Measurements from ENCODE around the gene CTU2. TPM values are rescaled to one million over a fixed set of nuclear protein-coding genes. Genes with fewer than 3 reads are reported as not detected.

The CTU2 gene
- total RNA-seq, 2 experiments from 2014 or later, result 31.1 to 40.0 TPM

DNA sequence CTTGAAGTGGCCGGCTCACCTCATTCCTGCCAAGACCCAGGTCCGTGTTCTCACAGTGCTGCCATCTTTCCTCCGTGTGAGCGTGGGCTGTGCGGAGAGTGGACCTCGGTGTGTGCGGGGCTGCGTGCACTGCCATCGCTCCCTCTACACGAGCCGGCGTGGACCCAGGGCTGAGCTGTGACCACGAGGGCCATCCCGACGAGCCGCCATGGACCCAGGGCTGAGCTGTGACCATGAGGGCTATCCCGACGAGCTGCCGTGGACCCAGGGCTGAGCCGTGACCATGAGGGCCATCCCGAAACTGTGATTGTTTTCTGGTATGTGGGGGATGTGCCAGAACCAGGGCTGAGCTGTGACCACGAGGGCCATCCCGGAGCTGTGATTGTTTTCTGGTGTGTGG, 34.5 kb upstream of the CTU2 start:
- H3K9me3 Mint-ChIP-seq (ENCODE audit: low read depth), result no peaks in the 10 kb centered on the region
- DNase-seq (no peak), ATAC-seq (no peak)
- peaks cover 5% of the 10 kb centered on the region for H3K36me3 Mint-ChIP-seq
- no peaks in the 10 kb centered on the region for H3K4me1 Mint-ChIP-seq
- no peaks in the 10 kb centered on the region for H3K27me3 Mint-ChIP-seq
- H3K4me3 Mint-ChIP-seq, result no peak overlapping the region
- CTCF ChIA-PET, result interaction anchor here (1.6 to 4.2 kb wide), 3 partner anchors 9 to 65 kb away, joined by 4 to 16 read pairs (median 6); partner anchors contain the start of gene MVD
- H3K27ac Mint-ChIP-seq, result no peak overlapping the region

DNA sequence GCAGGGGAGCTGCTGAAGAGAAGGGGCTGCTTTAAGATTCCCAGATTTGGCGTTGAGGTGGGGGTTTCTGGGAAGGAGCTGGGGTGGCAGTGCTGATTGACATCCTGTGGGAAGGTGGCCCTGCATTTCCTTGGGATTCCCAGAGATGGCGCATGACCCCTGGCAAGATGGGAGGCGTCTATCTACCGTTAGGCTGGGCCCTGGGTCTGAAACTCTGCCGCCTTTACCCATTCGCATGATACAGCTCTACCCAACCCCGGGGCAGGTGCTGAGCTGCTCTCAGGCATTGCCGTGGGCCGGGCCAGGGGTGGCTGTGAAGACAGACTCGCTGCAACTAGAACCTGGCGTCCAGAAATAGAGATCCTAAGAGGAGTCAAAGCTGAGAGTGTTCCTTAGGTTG, 33.5 kb upstream of the CTU2 start:
- no peak for ATAC-seq
- Mint-ChIP-seq H3K4me3 (no peak overlapping the region), H3K4me1 (no peaks in the 10 kb centered on the region), H3K27ac (no peak overlapping the region), H3K27me3 (no peaks in the 10 kb centered on the region), H3K36me3 (peaks cover 4% of the 10 kb centered on the region), H3K9me3 (ENCODE audit: low read depth) (no peaks in the 10 kb centered on the region)
- DNase-seq, result no peak
- CTCF ChIA-PET, result interaction anchor here (1.0 to 4.2 kb wide), 2 partner anchors 8 to 12 kb away, joined by 3 to 16 read pairs; no protein-coding TSS in a partner anchor

DNA sequence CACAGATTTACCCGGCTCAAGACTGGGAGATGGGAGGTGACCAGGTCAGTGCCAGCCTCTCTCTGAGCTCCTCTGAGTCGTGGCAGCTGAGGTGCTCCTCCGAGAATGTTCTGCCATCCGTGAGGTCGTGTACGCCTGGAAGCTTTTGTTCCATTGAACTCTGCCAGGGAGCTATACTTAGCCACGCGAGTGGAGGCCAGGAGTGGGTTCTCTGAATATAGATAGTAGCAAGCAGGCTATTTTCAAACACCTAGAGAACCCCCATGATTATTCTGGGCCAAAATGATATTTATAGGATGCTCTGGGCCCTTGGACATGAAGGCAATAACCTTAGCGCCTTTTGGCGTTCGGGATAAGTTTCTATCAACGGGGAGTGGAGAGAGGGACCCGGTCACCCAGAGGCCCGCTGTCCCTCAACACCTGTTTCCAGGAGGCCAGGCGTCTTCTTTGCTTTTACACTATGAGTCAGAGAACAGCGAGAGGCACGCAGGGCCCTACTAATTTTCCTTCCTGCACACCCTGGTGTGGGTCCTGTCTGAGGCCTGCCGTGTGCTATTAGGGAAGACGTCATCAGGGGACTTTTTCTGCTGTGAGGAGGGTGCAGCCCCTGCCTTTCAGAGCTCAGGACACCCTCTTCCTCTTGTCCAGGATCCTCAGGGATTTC, 32.5 kb upstream of the CTU2 start:
- CTCF ChIA-PET, result interaction anchor here (2.0 kb wide), 1 partner anchor 12 kb away, joined by 6 read pairs; no protein-coding TSS in a partner anchor
- DNase-seq (no peak), ATAC-seq (no peak)
- Mint-ChIP-seq H3K9me3 (ENCODE audit: low read depth) (no peaks in the 10 kb centered on the region), H3K4me3 (no peak overlapping the region), H3K36me3 (no peaks in the 10 kb centered on the region), H3K27ac (no peak overlapping the region), H3K27me3 (no peaks in the 10 kb centered on the region), H3K4me1 (no peaks in the 10 kb centered on the region)

GRCh38 chr16:88676502-88677242, 29.6 kb upstream of the CTU2 start:
- ATAC-seq (no peak), DNase-seq (no peak)
- H3K27ac Mint-ChIP-seq, result no peak overlapping the region
- no peaks in the 10 kb centered on the region for H3K9me3 Mint-ChIP-seq (ENCODE audit: low read depth)
- no peak overlapping the region for H3K4me3 Mint-ChIP-seq
- H3K4me1 Mint-ChIP-seq, result peaks cover 13% of the 10 kb centered on the region
- peaks cover 6% of the 10 kb centered on the region for H3K36me3 Mint-ChIP-seq
- CTCF ChIA-PET, result interaction anchor here (1.0 kb wide), 1 partner anchor 61 kb away, joined by 3 read pairs; no protein-coding TSS in a partner anchor
- H3K27me3 Mint-ChIP-seq, result no peaks in the 10 kb centered on the region

- DNase-seq, result no peak
- Mint-ChIP-seq H3K27me3 (no peaks in the 10 kb centered on the region), H3K4me3 (no peak overlapping the region), H3K36me3 (peaks cover 8% of the 10 kb centered on the region), H3K9me3 (ENCODE audit: low read depth) (no peaks in the 10 kb centered on the region), H3K27ac (no peak overlapping the region), H3K4me1 (peaks cover 22% of the 10 kb centered on the region)
- CTCF ChIA-PET, result interaction anchor here (1.0 kb wide), 1 partner anchor 60 kb away, joined by 3 read pairs; no protein-coding TSS in a partner anchor
- no peak for ATAC-seq
Observed at GRCh38 chr16:88677721-88678120, 28.6 kb upstream of the CTU2 start.

GRCh38 chr16:88678224-88678979, 27.9 kb upstream of the CTU2 start:
- no peak overlapping the region for H3K27ac Mint-ChIP-seq
- DNase-seq (no peak), ATAC-seq (no peak)
- H3K36me3 Mint-ChIP-seq, result peaks cover 8% of the 10 kb centered on the region
- no peaks in the 10 kb centered on the region for H3K27me3 Mint-ChIP-seq
- no peaks in the 10 kb centered on the region for H3K9me3 Mint-ChIP-seq (ENCODE audit: low read depth)
- no peak overlapping the region for H3K4me3 Mint-ChIP-seq
- peaks cover 24% of the 10 kb centered on the region for H3K4me1 Mint-ChIP-seq
- CTCF ChIA-PET, result no interaction called here

- Mint-ChIP-seq H3K4me3 (peak overlapping the region; percentile 58), H3K4me1 (peaks cover 40% of the 10 kb centered on the region), H3K27ac (peak overlapping the region; percentile 96), H3K36me3 (peaks cover 8% of the 10 kb centered on the region), H3K9me3 (ENCODE audit: low read depth) (no peaks in the 10 kb centered on the region), H3K27me3 (no peaks in the 10 kb centered on the region)
- CTCF ChIA-PET, result interaction anchor here (1.1 to 4.7 kb wide), 13 partner anchors 10 to 110 kb away, joined by 3 to 44 read pairs (median 6); partner anchors contain the start of genes MVD and ZC3H18
- DNase-seq (no peak), ATAC-seq (no peak)
Observed at GRCh38 chr16:88680554-88681083, 25.7 kb upstream of the CTU2 start.

- ATAC-seq, result peak; percentile 29
- H3K4me3 Mint-ChIP-seq, result peak overlapping the region; percentile 58
- CTCF ChIA-PET, result interaction anchor here (0.8 to 4.7 kb wide), 14 partner anchors 11 to 111 kb away, joined by 3 to 44 read pairs (median 6); partner anchors contain the start of genes MVD and ZC3H18
- no peaks in the 10 kb centered on the region for H3K27me3 Mint-ChIP-seq
- peaks cover 40% of the 10 kb centered on the region for H3K4me1 Mint-ChIP-seq
- DNase-seq, result peak; percentile 74
- no peaks in the 10 kb centered on the region for H3K9me3 Mint-ChIP-seq (ENCODE audit: low read depth)
- peak overlapping the region; percentile 96 for H3K27ac Mint-ChIP-seq
- peaks cover 8% of the 10 kb centered on the region for H3K36me3 Mint-ChIP-seq
Observed at GRCh38 chr16:88681084-88681680, 25.1 kb upstream of the CTU2 start.

DNA sequence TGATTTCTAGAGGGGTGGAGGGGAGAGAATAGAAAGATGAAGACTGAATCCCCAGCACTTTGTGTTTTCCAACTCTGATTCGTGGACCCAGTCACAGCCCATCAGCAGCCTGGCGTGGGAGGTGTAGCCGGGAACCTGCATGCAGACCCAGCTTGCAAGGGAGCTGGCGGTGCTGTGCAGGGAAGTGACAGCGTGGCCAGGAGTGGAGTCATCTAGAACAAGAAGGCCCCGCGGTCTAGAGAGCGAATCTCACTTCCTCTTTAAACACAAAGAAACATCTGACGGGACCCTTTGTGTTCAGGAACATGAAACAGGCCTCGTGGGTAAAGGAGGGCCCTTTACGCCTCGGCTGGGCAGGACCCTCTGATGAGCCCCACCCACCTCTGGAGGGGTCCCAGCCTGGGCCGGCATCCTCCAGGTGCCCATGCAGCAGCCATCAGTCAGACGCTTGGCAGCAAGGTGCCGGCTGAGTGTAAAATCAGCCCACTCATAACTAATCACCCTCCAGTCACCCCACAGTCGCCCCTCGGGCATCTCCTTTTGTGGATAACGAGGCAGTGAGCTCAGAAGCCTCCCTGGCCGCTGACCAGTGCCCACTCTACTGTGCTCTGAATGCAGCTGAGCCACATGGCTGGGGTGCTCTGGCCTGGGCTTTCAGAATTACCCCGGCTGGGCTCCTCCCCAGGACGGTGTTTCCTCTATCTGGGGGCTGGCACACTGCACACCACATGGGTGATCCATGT, 24.4 kb upstream of the CTU2 start:
- CTCF ChIA-PET, result interaction anchor here (0.8 to 4.7 kb wide), 12 partner anchors 10 to 112 kb away, joined by 3 to 44 read pairs (median 7); partner anchors contain the start of genes MVD and ZC3H18
- Mint-ChIP-seq H3K27me3 (no peaks in the 10 kb centered on the region), H3K4me1 (peaks cover 40% of the 10 kb centered on the region), H3K27ac (peak overlapping the region; percentile 96), H3K36me3 (peaks cover 8% of the 10 kb centered on the region), H3K9me3 (ENCODE audit: low read depth) (no peaks in the 10 kb centered on the region), H3K4me3 (peak overlapping the region; percentile 58)
- ATAC-seq, result peak; percentile 59
- DNase-seq, result peak; percentile 87

DNA sequence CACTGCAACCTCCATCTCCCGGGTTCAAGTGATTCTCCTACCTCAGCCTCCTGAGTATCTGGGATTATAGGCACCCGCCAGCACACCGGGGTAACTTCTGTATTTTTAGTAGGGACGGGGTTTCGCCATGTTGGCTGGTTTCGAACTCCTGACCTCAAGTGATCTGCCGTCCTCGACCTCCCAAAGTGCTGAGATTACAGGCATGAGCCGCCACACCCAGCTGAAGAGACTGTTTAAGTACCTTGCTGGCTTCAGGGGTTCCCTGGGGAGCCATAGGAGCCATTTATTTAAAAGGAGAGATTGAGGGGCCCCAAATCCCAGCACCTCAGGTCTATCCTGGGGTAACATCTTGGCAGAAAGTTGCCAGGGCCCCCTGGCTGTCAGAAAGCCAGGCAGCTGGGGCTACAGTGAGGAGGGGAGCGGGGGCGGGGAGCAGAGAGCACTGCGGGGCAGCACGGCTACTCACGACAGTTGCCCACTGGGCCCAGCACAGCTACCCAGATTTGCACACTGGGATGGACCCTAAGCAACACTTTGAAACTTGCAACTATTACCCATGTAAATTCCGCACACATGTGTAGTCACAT, 21.6 kb upstream of the CTU2 start:
- peaks cover 42% of the 10 kb centered on the region for H3K4me1 Mint-ChIP-seq
- H3K9me3 Mint-ChIP-seq (ENCODE audit: low read depth), result no peaks in the 10 kb centered on the region
- no peak for DNase-seq
- peak overlapping the region; percentile 78 for H3K4me3 Mint-ChIP-seq
- peaks cover 8% of the 10 kb centered on the region for H3K36me3 Mint-ChIP-seq
- no peak overlapping the region for H3K27ac Mint-ChIP-seq
- CTCF ChIA-PET, result interaction anchor here (0.9 to 4.7 kb wide), 14 partner anchors 10 to 115 kb away, joined by 3 to 58 read pairs (median 4); partner anchors contain the start of gene MVD
- no peak for ATAC-seq
- peaks cover 4% of the 10 kb centered on the region for H3K27me3 Mint-ChIP-seq

GRCh38 chr16:88685156-88686061, 20.9 kb upstream of the CTU2 start:
- H3K4me3 Mint-ChIP-seq, result peak overlapping the region; percentile 78
- CTCF ChIA-PET, result interaction anchor here (0.9 to 4.7 kb wide), 16 partner anchors 10 to 114 kb away, joined by 3 to 58 read pairs (median 4); partner anchors contain the start of gene MVD
- peaks cover 4% of the 10 kb centered on the region for H3K27me3 Mint-ChIP-seq
- peaks cover 6% of the 10 kb centered on the region for H3K36me3 Mint-ChIP-seq
- peak overlapping the region; percentile 59 for H3K27ac Mint-ChIP-seq
- H3K4me1 Mint-ChIP-seq, result peaks cover 44% of the 10 kb centered on the region
- DNase-seq (peak; percentile 76), ATAC-seq (peak; percentile 4)
- H3K9me3 Mint-ChIP-seq (ENCODE audit: low read depth), result no peaks in the 10 kb centered on the region
